ENCODE measurements around the gene FAM47E.

The FAM47E gene

GRCh38 chr4:76213415-76214176, 37.9 kb upstream of the FAM47E start, which contains the start of gene SCARB2:
TSS of gene SCARB2 (minus strand) at chr4:76213824. CDS start at chr4:76213543, 281 bp downstream.
- Histone ChIP-seq H3K9ac (ENCODE audit: low read length) (peak within 1 kb of the TSS; percentile 77), H3K27me3 (ENCODE audit: control insufficient read depth, insufficient read depth, low read length) (no peaks in the 10 kb centered on the region), H3K36me3 (ENCODE audit: control insufficient read depth, insufficient read depth, low read length) (no peaks in the 10 kb centered on the region), H3K4me1 (ENCODE audit: control insufficient read depth, insufficient read depth, low read length) (peaks cover 33% of the 10 kb centered on the region), H3K27ac (ENCODE audit: low read depth, low read length) (peak within 1 kb of the TSS; percentile 97), H3K4me3 (ENCODE audit: low read length) (peak within 1 kb of the TSS; percentile 93)

DNA sequence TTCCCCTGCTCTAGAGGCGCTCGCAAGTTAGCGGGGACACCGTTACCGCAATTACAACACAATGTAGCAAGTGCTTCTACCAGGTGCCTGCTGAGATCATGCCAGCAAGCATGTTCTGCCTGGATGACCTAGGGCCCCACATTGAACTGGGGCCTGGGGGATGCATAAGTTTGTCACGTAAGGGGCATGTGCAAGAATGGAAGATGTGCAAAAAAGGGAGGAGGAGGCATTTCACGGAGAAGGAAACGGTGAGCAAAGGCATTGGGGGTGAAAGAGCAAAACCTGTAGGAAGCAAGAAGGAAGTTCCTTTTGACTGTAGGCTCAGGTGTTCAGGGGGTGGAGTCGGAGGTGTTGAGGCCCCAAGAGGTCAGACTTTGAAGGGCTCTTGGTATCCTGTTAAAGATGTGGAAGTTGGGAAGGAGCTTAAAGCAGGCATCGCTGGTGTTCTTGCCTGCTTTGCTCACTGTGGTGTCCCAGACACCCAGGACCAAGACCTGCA, 37.3 kb upstream of the FAM47E start:
- H3K27me3 ChIP-seq (ENCODE audit: control insufficient read depth, insufficient read depth, low read length) = no peaks in the 10 kb centered on the region
- no peaks in the 10 kb centered on the region for H3K36me3 ChIP-seq (ENCODE audit: control insufficient read depth, insufficient read depth, low read length)
- H3K27ac ChIP-seq (ENCODE audit: low read depth, low read length) = peak overlapping the region; percentile 97
- peaks cover 28% of the 10 kb centered on the region for H3K4me1 ChIP-seq (ENCODE audit: control insufficient read depth, insufficient read depth, low read length)
- peak overlapping the region; percentile 93 for H3K4me3 ChIP-seq (ENCODE audit: low read length)
- H3K9ac ChIP-seq (ENCODE audit: low read length) = peak overlapping the region; percentile 77

DNA sequence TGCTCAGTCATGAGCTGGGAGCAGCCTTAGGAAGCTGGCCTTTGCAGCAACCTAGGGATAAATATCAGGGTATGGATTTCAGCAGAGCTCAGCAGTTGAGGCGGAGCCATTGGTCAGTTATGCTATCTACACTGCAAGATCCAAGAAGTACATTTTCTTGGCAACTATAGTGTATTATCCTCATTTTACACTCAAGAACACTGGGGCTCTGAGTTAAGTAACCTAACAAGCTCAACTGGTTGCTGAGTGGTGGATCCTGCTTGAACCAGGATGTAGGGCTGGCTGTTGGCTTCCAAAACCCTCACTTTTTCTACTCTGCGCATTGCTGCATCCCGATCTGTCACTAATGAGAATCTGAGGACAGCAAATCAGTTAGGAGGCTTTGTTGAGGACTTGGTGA, 36.4 kb upstream of the FAM47E start:
- no peak overlapping the region for H3K9ac ChIP-seq (ENCODE audit: low read length)
- H3K4me1 ChIP-seq (ENCODE audit: control insufficient read depth, insufficient read depth, low read length) = peaks cover 21% of the 10 kb centered on the region
- H3K27me3 ChIP-seq (ENCODE audit: control insufficient read depth, insufficient read depth, low read length) = no peaks in the 10 kb centered on the region
- H3K27ac ChIP-seq (ENCODE audit: low read depth, low read length) = no peak overlapping the region
- H3K36me3 ChIP-seq (ENCODE audit: control insufficient read depth, insufficient read depth, low read length) = no peaks in the 10 kb centered on the region
- H3K4me3 ChIP-seq (ENCODE audit: low read length) = no peak overlapping the region

DNA sequence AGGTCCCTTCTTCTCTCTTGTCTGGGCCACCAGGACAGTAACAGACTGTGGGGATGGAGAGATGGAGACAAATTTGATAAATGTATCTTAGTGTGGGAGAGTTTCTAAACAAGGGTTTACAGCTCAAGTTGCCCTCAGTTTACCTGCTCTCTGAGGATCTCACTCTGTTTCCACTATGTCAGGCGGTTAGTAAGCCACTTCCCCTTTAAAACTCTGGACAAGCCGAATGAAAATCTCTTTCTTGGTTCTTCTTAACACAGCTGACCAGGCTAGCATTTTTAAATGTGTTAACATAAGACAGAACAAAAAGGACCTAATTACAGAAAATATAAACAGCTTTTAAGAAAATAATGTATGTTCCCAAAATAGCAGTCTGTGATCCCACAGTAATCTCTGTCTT, 35.0 kb upstream of the FAM47E start:
- H3K4me1 ChIP-seq (ENCODE audit: control insufficient read depth, insufficient read depth, low read length) = peaks cover 12% of the 10 kb centered on the region
- no peak overlapping the region for H3K27ac ChIP-seq (ENCODE audit: low read depth, low read length)
- H3K27me3 ChIP-seq (ENCODE audit: control insufficient read depth, insufficient read depth, low read length) = no peaks in the 10 kb centered on the region
- H3K4me3 ChIP-seq (ENCODE audit: low read length) = no peak overlapping the region
- H3K36me3 ChIP-seq (ENCODE audit: control insufficient read depth, insufficient read depth, low read length) = no peaks in the 10 kb centered on the region
- no peak overlapping the region for H3K9ac ChIP-seq (ENCODE audit: low read length)

DNA sequence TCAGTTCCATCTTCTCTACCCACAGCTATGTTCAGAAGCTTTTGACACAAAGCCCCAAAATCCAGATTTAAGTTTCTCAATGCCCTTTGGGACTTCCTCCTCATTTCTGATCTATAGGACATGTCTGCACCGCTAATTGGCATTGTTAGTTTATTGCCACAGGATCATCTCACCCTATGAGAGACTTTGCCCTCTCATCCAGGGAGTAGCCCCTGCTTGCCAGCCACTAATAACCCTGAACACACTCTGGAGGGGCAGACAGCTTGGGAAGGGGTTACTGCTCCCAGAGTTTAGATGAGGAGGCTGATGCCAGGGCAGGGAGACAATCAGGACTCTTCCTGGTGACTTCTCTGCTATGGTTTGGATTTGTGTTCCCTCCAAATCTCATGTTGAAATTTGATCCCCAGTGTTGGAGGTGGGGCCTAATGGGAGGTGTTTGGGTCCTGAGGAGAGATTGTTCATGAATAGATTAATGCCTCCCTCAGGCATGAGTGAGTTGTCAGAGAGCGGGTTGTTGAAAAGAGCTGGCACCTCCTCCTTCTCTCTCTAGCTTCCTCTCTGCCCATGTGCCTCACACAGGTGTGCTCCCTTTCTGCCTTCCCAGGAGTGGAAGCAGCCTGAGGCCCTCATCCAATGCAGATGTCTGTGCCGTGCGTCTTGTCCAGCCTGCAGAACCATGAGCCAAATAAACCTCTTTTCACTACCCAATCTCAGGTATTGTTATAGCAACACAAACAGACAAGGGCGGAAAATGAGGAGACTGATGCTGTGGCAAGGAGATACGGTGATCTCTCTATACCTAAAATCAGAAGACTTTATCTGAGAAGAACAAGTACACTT, 34.3 kb upstream of the FAM47E start:
- peaks cover 5% of the 10 kb centered on the region for H3K4me1 ChIP-seq (ENCODE audit: control insufficient read depth, insufficient read depth, low read length)

DNA sequence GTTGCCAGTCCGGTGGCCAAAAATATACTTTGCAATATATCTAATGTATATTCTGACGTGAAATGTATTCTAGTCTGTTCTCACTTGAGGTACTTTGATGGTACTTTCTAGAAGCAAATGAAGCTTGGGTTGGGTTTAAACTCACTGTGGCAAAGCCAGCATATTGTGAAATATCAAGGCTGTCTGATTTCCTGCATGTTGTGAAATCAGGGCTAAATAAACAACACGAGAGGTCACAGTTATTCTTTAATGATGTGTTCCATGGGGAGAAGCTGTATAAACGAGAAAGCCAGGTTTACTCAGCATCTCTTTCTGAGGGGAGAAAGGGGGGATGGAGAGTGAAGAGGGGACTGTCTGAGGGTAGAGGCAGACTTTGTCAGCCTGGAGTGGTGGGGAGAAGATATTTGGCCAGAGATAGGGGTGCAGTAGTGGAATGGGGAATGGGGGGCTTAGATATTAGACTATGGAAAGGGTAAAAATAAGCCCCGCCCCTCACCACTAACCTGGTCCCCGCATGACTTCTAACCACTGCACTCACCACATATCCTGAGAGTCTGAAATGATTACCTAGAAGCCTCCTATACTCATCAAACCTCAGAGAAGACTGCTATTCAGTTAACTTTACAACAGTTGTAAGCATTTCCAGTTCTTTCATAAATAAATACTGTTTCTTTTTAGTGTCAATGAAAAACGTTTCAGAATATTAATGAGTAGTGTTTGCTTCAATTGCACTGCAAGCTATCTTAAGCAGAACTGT, 32.0 kb upstream of the FAM47E start:
- H3K27ac ChIP-seq (ENCODE audit: low read depth, low read length) = no peak overlapping the region

More for the DNA sequence above, 34.3 kb upstream of the FAM47E start:
- Histone ChIP-seq H3K27ac (ENCODE audit: low read depth, low read length) (no peak overlapping the region), H3K27me3 (ENCODE audit: control insufficient read depth, insufficient read depth, low read length) (no peaks in the 10 kb centered on the region), H3K9ac (ENCODE audit: low read length) (no peak overlapping the region), H3K4me3 (ENCODE audit: low read length) (no peak overlapping the region), H3K36me3 (ENCODE audit: control insufficient read depth, insufficient read depth, low read length) (no peaks in the 10 kb centered on the region)

DNA sequence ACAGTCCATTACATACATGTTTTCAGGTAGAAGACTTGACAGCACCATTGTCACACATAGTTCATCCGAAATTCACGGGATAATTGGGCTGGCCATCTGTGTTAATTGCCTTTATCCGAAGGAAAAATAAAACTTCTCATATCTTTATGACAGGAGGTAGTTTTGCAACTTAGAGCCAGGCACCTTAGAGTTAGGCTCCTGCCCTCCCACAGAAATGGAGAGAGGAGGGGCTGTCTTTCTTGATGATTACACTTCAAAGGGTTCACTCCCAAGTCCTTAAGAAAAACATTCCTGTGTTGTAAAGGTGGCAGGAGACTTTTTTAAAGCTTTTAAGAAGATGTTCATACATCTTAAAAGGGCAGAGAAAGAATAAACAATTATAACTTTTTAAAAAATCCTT, 27.4 kb upstream of the FAM47E start:
- Histone ChIP-seq H3K27ac (ENCODE audit: low read depth, low read length) (no peak overlapping the region), H3K27me3 (ENCODE audit: control insufficient read depth, insufficient read depth, low read length) (no peaks in the 10 kb centered on the region), H3K9ac (ENCODE audit: low read length) (no peak overlapping the region), H3K36me3 (ENCODE audit: control insufficient read depth, insufficient read depth, low read length) (no peaks in the 10 kb centered on the region), H3K4me1 (ENCODE audit: control insufficient read depth, insufficient read depth, low read length) (no peaks in the 10 kb centered on the region), H3K4me3 (ENCODE audit: low read length) (no peak overlapping the region)

More for the DNA sequence above, 32.0 kb upstream of the FAM47E start:
- Histone ChIP-seq H3K9ac (ENCODE audit: low read length) (no peak overlapping the region), H3K36me3 (ENCODE audit: control insufficient read depth, insufficient read depth, low read length) (no peaks in the 10 kb centered on the region), H3K4me3 (ENCODE audit: low read length) (no peak overlapping the region), H3K27me3 (ENCODE audit: control insufficient read depth, insufficient read depth, low read length) (no peaks in the 10 kb centered on the region), H3K4me1 (ENCODE audit: control insufficient read depth, insufficient read depth, low read length) (peaks cover under 1% of the 10 kb centered on the region)

DNA sequence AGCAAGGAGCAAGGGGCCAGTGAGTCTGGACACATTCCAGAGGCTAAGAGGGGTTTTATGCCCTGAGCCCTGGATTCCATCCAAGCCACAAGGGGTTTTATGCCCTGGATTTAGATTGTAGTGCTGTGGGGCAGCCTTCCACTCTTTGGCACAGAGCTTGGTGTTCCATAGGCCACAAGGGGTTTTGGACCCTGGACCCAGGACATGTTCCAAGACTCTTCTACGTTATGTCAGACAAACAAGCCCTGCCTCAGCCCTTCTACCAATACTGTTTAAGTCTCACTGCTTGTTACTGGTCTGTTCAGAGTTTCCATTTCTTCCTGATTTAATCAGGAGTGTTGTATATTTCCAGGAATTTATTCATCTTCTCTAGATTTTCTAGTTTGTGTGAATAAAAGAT, 25.1 kb upstream of the FAM47E start:
- Histone ChIP-seq H3K9ac (ENCODE audit: low read length) (no peak overlapping the region), H3K36me3 (ENCODE audit: control insufficient read depth, insufficient read depth, low read length) (no peaks in the 10 kb centered on the region), H3K27ac (ENCODE audit: low read depth, low read length) (no peak overlapping the region), H3K4me3 (ENCODE audit: low read length) (no peak overlapping the region), H3K4me1 (ENCODE audit: control insufficient read depth, insufficient read depth, low read length) (no peaks in the 10 kb centered on the region), H3K27me3 (ENCODE audit: control insufficient read depth, insufficient read depth, low read length) (no peaks in the 10 kb centered on the region)

- Histone ChIP-seq H3K36me3 (ENCODE audit: control insufficient read depth, insufficient read depth, low read length) (no peaks in the 10 kb centered on the region), H3K9ac (ENCODE audit: low read length) (no peak overlapping the region), H3K4me1 (ENCODE audit: control insufficient read depth, insufficient read depth, low read length) (no peaks in the 10 kb centered on the region), H3K27ac (ENCODE audit: low read depth, low read length) (no peak overlapping the region), H3K4me3 (ENCODE audit: low read length) (no peak overlapping the region), H3K27me3 (ENCODE audit: control insufficient read depth, insufficient read depth, low read length) (no peaks in the 10 kb centered on the region)
These were observed 18.8 kb upstream of the FAM47E start for GRCh38 chr4:76232681-76233080.

- Histone ChIP-seq H3K9ac (ENCODE audit: low read length) (no peak overlapping the region), H3K4me3 (ENCODE audit: low read length) (no peak overlapping the region), H3K27ac (ENCODE audit: low read depth, low read length) (no peak overlapping the region), H3K27me3 (ENCODE audit: control insufficient read depth, insufficient read depth, low read length) (no peaks in the 10 kb centered on the region), H3K4me1 (ENCODE audit: control insufficient read depth, insufficient read depth, low read length) (no peaks in the 10 kb centered on the region), H3K36me3 (ENCODE audit: control insufficient read depth, insufficient read depth, low read length) (no peaks in the 10 kb centered on the region)
These were observed 18.4 kb upstream of the FAM47E start for GRCh38 chr4:76233083-76233482.

GRCh38 chr4:76233529-76233928, 18.0 kb upstream of the FAM47E start:
- no peak overlapping the region for H3K9ac ChIP-seq (ENCODE audit: low read length)

More at GRCh38 chr4:76233529-76233928, 18.0 kb upstream of the FAM47E start:
- Histone ChIP-seq H3K27ac (ENCODE audit: low read depth, low read length) (no peak overlapping the region), H3K4me1 (ENCODE audit: control insufficient read depth, insufficient read depth, low read length) (no peaks in the 10 kb centered on the region), H3K27me3 (ENCODE audit: control insufficient read depth, insufficient read depth, low read length) (no peaks in the 10 kb centered on the region), H3K4me3 (ENCODE audit: low read length) (no peak overlapping the region), H3K36me3 (ENCODE audit: control insufficient read depth, insufficient read depth, low read length) (no peaks in the 10 kb centered on the region)
